ENCODE data around the gene PACSIN2. TPM values are rescaled to one million over a fixed set of nuclear protein-coding genes. Genes with fewer than 3 reads are reported as not detected.

The PACSIN2 gene
- total RNA-seq, 3 donors from 2014 or later (not counting 1 experiment from before 2014, with no cell fraction given), result 37.1 to 48.5 (median 47.6) TPM

DNA sequence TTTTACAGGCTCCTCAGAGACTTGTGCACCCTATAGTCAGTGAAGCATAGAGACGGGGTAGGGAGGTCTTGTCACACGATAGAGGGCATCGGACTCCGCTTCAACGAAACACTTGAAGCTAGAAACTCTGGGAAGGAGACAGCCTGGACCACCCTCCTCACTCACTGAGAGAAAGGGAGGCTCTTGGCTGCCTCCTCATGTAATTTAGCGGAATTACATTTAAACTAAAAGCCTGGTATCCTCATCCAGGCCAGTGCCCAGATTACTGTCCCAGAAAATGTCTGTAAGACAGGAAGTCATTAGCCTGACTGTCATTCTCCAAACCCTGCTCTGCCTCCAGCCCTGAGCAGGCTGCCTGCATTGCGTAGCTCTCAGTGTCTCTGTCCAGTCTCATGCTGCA, 38.2 kb upstream of the PACSIN2 start:
- WGBS (ENCODE audit: insufficient coverage), result 98% methylated on average over 7 of the region's 7 CpGs
- Histone ChIP-seq H3K4me1 (ENCODE audit: control insufficient read depth, insufficient read depth, low read length) (no peaks in the 10 kb centered on the region), H3K27me3 (ENCODE audit: control insufficient read depth, insufficient read depth, low read length) (no peaks in the 10 kb centered on the region), H3K36me3 (ENCODE audit: control insufficient read depth, insufficient read depth, low read length) (peaks cover 2% of the 10 kb centered on the region), H3K27ac (ENCODE audit: low read length) (no peak overlapping the region), H3K9me3 (ENCODE audit: control insufficient read depth, insufficient read depth, low read length) (no peaks in the 10 kb centered on the region), H3K4me3 (ENCODE audit: low read length) (no peak overlapping the region)
- H3K36me3 Mint-ChIP-seq, result no peaks in the 10 kb centered on the region
- no peak for DNase-seq
- ATAC-seq, result no peak
- no peaks in the 10 kb centered on the region for H3K27me3 Mint-ChIP-seq (ENCODE audit: low read depth in 2 of 2)
- TF ChIP-seq, protein P1, sequence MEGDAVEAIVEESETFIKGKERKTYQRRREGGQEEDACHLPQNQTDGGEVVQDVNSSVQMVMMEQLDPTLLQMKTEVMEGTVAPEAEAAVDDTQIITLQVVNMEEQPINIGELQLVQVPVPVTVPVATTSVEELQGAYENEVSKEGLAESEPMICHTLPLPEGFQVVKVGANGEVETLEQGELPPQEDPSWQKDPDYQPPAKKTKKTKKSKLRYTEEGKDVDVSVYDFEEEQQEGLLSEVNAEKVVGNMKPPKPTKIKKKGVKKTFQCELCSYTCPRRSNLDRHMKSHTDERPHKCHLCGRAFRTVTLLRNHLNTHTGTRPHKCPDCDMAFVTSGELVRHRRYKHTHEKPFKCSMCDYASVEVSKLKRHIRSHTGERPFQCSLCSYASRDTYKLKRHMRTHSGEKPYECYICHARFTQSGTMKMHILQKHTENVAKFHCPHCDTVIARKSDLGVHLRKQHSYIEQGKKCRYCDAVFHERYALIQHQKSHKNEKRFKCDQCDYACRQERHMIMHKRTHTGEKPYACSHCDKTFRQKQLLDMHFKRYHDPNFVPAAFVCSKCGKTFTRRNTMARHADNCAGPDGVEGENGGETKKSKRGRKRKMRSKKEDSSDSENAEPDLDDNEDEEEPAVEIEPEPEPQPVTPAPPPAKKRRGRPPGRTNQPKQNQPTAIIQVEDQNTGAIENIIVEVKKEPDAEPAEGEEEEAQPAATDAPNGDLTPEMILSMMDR (IDR thresholded peaks at IDR 0.05), result no peak
- H3K27ac Mint-ChIP-seq, result no peak overlapping the region
- intact Hi-C loops (cut with micrococcal nuclease), result no loop called here
- no peaks in the 10 kb centered on the region for H3K4me1 Mint-ChIP-seq
- no peaks in the 10 kb centered on the region for H3K9me3 Mint-ChIP-seq
- H3K4me3 Mint-ChIP-seq, result no peak overlapping the region

DNA sequence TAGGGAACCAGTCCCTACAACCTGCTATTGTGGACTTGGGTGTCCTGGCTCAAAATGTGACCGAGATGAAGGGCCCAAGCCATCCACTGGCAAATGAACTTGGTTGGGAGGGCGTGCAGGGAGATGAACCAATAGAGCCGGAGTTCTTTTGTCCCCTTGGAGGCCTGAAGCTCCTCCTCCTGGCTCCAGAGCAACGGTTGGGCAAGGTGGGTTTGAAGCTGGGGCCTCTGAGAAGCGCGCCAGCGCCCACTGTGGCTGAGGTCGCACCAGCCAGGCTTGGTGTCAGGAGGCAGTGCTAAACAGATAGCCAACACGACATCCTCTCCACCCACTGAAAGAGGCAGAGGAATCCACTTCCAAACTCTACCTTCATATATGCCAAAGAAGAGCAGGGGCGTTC, 36.0 kb upstream of the PACSIN2 start:
- no peak overlapping the region for H3K4me3 ChIP-seq (ENCODE audit: low read length)
- peaks cover 5% of the 10 kb centered on the region for H3K36me3 ChIP-seq (ENCODE audit: control insufficient read depth, insufficient read depth, low read length)
- no peaks in the 10 kb centered on the region for H3K4me1 ChIP-seq (ENCODE audit: control insufficient read depth, insufficient read depth, low read length)
- H3K27ac Mint-ChIP-seq, result no peak overlapping the region
- DNase-seq (no peak), ATAC-seq (no peak)
- no peaks in the 10 kb centered on the region for H3K27me3 ChIP-seq (ENCODE audit: control insufficient read depth, insufficient read depth, low read length)
- H3K27ac ChIP-seq (ENCODE audit: low read length), result no peak overlapping the region
- WGBS (ENCODE audit: insufficient coverage), result 88% methylated on average over 10 of the region's 10 CpGs
- H3K4me3 Mint-ChIP-seq, result no peak overlapping the region
- intact Hi-C loops (cut with micrococcal nuclease), result no loop called here
- H3K4me1 Mint-ChIP-seq, result no peaks in the 10 kb centered on the region
- no peaks in the 10 kb centered on the region for H3K9me3 ChIP-seq (ENCODE audit: control insufficient read depth, insufficient read depth, low read length)
- no peaks in the 10 kb centered on the region for H3K27me3 Mint-ChIP-seq (ENCODE audit: low read depth in 2 of 2)
- H3K36me3 Mint-ChIP-seq, result no peaks in the 10 kb centered on the region
- H3K9me3 Mint-ChIP-seq, result no peaks in the 10 kb centered on the region
- TF ChIP-seq, protein P1 (IDR thresholded peaks at IDR 0.05), result no peak

DNA sequence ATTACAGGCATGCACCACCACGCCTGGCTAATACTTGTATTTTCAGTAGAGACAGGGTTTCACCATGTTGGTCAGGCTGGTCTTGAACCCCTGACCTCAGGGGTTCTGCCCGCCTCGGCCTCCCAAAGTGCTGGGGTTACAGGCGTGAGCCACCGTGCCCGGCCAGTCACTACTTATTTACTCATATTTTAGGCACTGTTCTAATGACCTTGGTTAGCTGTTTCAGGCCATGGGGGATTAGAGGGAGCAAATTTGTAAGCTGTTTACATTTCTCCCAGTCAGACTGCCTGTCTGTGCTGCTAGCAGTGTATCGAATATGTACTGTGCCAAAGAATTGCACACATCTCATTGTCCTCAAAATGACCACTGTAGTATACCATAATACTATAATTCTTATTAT, 32.7 kb upstream of the PACSIN2 start:
- no peak overlapping the region for H3K27ac ChIP-seq (ENCODE audit: low read length)
- Mint-ChIP-seq H3K36me3 (no peaks in the 10 kb centered on the region), H3K4me3 (no peak overlapping the region), H3K9me3 (no peaks in the 10 kb centered on the region), H3K27me3 (ENCODE audit: low read depth in 2 of 2) (no peaks in the 10 kb centered on the region), H3K27ac (no peak overlapping the region), H3K4me1 (peaks cover 0 to 5% of the 10 kb centered on the region in 2 donors)
- no peaks in the 10 kb centered on the region for H3K9me3 ChIP-seq (ENCODE audit: control insufficient read depth, insufficient read depth, low read length)
- intact Hi-C loops (cut with micrococcal nuclease), result no loop called here
- ATAC-seq, result no peak
- H3K27me3 ChIP-seq (ENCODE audit: control insufficient read depth, insufficient read depth, low read length), result no peaks in the 10 kb centered on the region
- peaks cover 3% of the 10 kb centered on the region for H3K36me3 ChIP-seq (ENCODE audit: control insufficient read depth, insufficient read depth, low read length)
- no peak for DNase-seq
- WGBS (ENCODE audit: insufficient coverage), result 99% methylated on average over 5 of the region's 7 CpGs
- no peaks in the 10 kb centered on the region for H3K4me1 ChIP-seq (ENCODE audit: control insufficient read depth, insufficient read depth, low read length)
- TF ChIP-seq, protein P1 (IDR thresholded peaks at IDR 0.05), result no peak
- H3K4me3 ChIP-seq (ENCODE audit: low read length), result no peak overlapping the region

DNA sequence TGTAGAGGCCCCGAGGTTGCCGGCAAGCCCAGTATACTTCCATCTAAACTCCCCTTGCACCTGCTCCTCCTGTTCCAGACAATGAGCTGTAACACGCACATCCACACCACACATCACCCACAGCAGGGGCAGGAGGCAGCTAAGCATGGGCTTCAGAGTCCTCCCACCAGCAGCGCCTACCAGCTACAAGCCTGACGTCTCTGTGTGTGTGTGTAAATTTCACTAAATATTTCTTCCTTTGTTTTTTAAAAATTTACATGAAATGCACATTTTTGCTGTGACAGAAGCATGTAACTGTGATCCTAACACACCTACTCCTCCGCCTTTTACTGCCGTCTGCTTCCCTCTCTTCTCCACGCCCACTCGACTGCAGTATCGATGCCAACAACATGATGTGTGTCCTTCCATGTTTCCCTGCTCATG, 29.4 kb upstream of the PACSIN2 start:
- TF ChIP-seq, protein P1 (IDR thresholded peaks at IDR 0.05), result no peak
- no peaks in the 10 kb centered on the region for H3K27me3 ChIP-seq (ENCODE audit: control insufficient read depth, insufficient read depth, low read length)
- no peak overlapping the region for H3K4me3 ChIP-seq (ENCODE audit: low read length)
- H3K27ac ChIP-seq (ENCODE audit: low read length), result no peak overlapping the region
- no peak for DNase-seq
- peaks cover 3% of the 10 kb centered on the region for H3K36me3 ChIP-seq (ENCODE audit: control insufficient read depth, insufficient read depth, low read length)
- Mint-ChIP-seq H3K9me3 (no peaks in the 10 kb centered on the region), H3K4me1 (peaks cover 0 to 5% of the 10 kb centered on the region in 2 donors), H3K36me3 (no peaks in the 10 kb centered on the region), H3K27ac (no peak overlapping the region), H3K4me3 (no peak overlapping the region), H3K27me3 (ENCODE audit: low read depth in 2 of 2) (no peaks in the 10 kb centered on the region)
- H3K9me3 ChIP-seq (ENCODE audit: control insufficient read depth, insufficient read depth, low read length), result no peaks in the 10 kb centered on the region
- no peaks in the 10 kb centered on the region for H3K4me1 ChIP-seq (ENCODE audit: control insufficient read depth, insufficient read depth, low read length)
- ATAC-seq, result no peak
- intact Hi-C loops (cut with micrococcal nuclease), result no loop called here
- 88% methylated on average over 8 of the region's 10 CpGs for WGBS (ENCODE audit: insufficient coverage)

All from natural killer cell (primary cell).